GM12875 (cell line): ENCODE data around the gene BMF.

Experiments
- H3K4me3 ChIP-seq: one replicate; pipeline ENCODE4 v1.5.1; 2011; ENCODE audit warnings: low read depth, low read length, control low read depth
- TF ChIP-seq, protein P1 (sequence below): IDR thresholded peaks from 2 replicates; pipeline ENCODE4 v1.5.1; 2011; ENCODE audit warnings: low read depth, mild to moderate bottlenecking, control low read depth, inconsistent platforms, low read length, moderate library complexity, borderline replicate concordance; ENCODE audit not compliant: insufficient read depth

Gene BMF

DNA sequence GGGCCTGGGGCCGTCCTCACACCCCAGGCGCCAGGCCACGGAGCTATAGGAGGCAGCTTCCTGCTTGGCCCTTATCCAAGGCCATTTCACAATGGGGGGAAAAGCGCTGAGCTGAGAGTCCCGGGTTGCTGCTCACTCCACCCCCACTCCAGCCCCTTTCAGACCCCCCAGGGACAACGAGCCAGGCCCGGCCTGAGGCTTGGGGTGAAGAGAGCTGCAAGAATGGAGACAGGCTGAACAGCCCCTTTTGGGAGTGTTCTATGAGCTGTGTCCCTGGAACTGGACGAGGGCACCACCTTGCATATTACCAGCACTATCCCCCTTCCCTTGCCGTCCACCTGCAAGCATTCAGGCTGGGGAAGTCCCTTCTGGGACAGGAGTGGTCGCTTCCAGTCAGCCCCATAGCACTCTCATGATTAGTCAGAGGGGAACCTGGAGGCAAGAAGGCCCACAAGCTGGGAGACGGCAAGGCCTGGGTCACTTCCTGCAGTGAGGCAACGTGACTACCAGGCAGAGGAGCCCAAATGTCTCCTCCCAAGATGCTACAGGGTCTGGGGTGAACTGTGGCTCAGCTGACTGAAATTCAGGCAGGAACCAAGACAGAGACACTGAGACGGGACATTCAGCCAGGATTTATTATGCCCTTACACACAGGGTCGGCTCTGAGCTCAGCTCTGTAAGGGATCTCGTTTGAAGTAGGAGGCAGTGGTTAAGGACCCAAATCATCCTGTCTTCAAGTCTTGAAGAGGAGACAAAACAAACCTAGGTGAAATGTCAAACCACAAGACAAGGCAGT, 61.1 kb downstream of the BMF start:
- TF ChIP-seq, protein P1, sequence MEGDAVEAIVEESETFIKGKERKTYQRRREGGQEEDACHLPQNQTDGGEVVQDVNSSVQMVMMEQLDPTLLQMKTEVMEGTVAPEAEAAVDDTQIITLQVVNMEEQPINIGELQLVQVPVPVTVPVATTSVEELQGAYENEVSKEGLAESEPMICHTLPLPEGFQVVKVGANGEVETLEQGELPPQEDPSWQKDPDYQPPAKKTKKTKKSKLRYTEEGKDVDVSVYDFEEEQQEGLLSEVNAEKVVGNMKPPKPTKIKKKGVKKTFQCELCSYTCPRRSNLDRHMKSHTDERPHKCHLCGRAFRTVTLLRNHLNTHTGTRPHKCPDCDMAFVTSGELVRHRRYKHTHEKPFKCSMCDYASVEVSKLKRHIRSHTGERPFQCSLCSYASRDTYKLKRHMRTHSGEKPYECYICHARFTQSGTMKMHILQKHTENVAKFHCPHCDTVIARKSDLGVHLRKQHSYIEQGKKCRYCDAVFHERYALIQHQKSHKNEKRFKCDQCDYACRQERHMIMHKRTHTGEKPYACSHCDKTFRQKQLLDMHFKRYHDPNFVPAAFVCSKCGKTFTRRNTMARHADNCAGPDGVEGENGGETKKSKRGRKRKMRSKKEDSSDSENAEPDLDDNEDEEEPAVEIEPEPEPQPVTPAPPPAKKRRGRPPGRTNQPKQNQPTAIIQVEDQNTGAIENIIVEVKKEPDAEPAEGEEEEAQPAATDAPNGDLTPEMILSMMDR = no peak
- H3K4me3 ChIP-seq = no peak overlapping the region

DNA sequence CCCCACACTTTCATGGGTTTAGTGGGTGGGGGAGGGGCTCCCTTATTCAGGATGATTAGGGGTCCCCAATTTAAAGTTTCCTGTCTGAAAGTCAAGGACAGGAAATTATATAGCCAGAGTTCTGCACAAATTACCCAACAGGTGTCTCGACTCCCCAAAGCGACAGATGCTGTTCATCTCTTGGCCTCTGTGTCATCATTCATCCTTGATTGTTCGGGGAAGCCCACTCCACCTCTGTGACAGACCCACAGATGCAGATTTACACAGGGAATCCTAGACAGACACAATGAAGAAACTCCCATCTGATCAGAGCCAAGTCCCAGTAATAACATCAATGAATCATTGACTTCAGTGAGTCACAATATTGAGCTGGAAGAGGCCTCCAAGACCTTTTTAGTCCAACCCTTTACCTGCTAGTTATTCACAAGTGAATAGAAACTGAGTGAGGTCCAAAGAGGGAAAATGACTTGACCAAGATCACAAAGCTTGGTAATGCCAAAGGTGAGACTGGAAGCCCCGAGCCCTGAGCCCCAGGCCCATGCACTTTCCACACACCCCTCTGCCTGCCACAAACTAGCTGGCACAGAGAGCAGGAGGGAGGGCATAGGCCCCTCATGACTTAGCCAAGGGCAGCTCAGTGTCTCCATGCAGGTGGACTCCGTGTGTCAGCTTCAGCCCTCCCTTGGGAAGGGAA, 61.8 kb downstream of the BMF start:
- no peak overlapping the region for H3K4me3 ChIP-seq
- TF ChIP-seq, protein P1 = no peak

DNA sequence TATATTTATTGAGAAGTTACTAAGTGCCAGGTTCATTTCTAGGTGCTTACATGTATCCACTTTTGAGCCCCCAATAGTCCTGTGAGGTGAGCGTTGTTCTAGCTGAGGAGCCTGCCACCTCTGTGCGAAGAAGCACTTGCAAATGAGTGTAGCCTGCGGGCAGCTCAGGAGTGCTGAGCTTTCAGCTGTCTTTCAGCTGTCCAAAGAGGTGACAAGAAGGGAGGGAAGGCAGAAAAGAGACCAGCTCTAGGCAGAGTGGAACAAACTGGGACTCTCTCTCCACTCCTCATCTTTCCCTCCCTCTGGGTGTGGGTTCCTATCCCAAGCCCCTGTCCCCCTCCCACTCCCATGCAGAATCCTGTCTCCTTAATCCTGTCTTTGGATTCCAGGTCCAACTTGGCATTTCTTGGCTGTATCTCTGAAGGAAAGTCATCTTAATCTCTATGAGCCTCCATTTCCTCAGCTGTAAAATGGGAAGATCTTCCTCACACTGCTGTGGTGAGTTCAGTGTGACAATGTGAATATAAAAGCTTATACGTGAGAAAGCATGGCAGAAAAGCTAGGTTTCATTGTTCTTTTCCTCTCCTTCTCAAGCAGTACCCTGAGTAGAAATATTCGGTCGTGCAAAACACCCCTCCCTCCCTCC, 63.0 kb downstream of the BMF start:
- TF ChIP-seq, protein P1 = no peak
- no peak overlapping the region for H3K4me3 ChIP-seq

DNA sequence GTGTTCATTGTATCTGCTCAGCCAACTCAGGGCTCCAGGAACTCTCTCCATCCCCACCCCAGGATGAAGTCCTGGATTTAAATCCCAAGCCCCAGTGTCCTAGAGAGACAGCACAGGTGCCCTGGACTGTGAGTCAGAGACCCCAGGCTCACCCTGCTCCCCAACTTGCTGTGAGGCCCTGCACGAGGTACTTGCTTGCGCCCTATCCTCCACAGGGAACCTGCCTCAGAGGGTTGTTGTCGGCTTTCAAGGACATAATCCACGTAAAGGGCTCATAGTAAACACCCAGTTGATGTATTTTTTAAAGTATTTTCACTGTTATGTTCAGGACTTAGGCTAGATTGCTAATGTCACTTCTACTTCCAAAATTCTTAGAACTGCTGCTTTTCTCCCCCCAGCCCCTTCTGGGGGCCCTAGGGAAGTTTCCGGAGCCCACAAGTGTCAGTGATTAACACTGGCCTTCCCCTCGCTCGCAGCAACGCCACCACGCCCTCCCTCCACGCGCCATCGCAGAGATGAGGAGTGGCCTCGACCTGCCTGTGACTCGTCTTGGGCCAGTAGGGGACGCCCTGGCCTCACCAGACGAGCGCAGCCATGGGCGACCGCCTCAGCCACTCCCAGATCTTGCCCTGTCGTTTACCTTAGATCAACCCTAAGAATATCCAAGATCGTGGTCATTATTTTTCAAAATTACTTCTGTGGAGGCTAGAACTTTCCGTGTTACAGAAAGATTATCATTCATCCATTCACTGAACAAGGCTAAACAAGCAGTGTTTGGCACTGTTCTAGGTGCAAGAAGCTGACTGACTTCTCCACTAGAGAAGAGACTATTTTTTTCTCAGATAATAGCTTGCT, 63.7 kb downstream of the BMF start:
- H3K4me3 ChIP-seq = no peak overlapping the region
- TF ChIP-seq, protein P1 = peak; percentile 95

DNA sequence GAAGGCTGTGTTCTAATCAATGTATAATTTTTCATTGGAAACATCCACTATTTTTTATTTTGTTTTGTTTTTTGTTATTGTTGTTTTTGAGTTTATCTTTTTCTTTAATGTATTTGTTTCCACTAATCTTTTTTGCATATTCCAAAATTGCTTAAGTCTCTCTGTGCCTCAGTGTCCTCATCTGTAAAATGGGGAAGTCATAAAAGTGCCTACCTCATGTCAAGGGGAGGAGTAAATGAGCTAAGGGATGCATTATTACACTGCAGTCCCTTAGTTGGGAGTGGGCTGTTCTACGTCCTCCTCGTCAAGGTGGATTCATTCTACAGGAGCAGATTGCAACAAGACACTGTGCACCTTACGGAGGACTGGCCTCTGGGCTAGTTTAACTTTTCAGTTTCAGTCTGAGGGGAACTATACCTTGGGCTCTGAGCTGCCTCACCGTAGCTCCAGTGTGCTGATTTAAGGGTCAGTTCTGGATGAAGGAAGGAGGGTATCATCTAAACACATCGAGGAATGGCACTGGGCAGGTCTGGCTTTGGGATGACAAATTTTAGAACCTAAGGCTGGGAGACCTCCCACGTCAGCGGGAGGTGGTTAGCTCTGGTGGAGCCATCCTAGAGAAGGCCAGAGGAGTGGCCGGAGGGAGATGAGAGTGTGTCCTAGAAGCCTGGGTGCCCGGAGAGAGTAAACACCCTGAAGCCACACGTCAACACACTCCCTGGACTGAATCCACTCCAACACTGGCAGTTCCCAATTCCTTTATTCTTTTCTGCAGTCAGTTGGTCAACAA, 64.6 kb downstream of the BMF start:
- TF ChIP-seq, protein P1 = no peak

DNA sequence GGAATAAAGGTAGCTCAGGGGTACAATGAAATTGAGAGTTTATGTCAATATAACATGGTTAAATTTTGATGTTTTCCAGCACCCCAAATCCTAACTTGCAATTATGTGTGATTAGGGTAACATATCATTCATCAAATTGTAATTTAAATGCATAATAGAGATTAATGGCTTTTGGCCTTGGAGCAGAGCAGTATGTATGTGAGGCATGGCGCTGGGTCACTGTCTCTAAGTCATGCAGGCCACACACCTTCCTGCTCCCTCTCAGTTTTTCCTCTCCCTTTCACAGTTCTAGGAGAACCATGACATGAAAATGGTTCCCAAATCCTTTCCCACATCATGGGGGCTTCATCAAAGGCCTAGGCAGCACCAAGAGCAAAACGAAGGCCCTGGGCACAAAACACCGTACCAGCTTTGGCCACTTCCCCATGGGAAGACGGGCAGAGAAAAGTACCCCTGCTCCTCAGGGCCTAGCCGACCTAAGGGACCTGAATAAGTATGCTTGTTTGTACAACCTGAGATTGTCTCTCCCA, 65.8 kb downstream of the BMF start:
- H3K4me3 ChIP-seq = no peak overlapping the region
- TF ChIP-seq, protein P1 = no peak

More for the DNA sequence above, 64.6 kb downstream of the BMF start:
- H3K4me3 ChIP-seq = no peak overlapping the region
